IPS-20b (cell line): ENCODE measurements around the gene PRKCE.

Experiments
- H3K27ac ChIP-seq: one replicate; pipeline ENCODE4 v1.5.1; 2013; ENCODE audit warnings: low read length
- H3K27me3 ChIP-seq: 2 replicates; pipeline ENCODE4 v1.6.1; 2013; ENCODE audit warnings: mild to moderate bottlenecking, low read length, inconsistent platforms; ENCODE audit not compliant: insufficient read depth
- H3K36me3 ChIP-seq: 2 replicates; pipeline ENCODE4 v1.6.1; 2013; ENCODE audit warnings: low read depth, mild to moderate bottlenecking, inconsistent platforms, low read length, moderate library complexity; ENCODE audit not compliant: insufficient read depth
- H3K4me1 ChIP-seq: 2 replicates; pipeline ENCODE4 v1.6.1; 2013; ENCODE audit warnings: mild to moderate bottlenecking, control low read depth, inconsistent platforms, low read length, moderate library complexity; ENCODE audit not compliant: insufficient read depth
- H3K4me3 ChIP-seq: 2 replicates; pipeline ENCODE4 v1.5.1; 2013; ENCODE audit warnings: mild to moderate bottlenecking, low read length, inconsistent platforms
- H3K9ac ChIP-seq: 2 replicates; pipeline ENCODE4 v1.6.1; 2013; ENCODE audit warnings: low read depth, mild to moderate bottlenecking, inconsistent platforms, low read length, moderate library complexity
- H3K9me3 ChIP-seq: 2 replicates; pipeline ENCODE4 v1.6.1; 2013; ENCODE audit warnings: mild to moderate bottlenecking, low read depth, low read length, inconsistent platforms; ENCODE audit not compliant: insufficient read depth

The PRKCE gene

DNA sequence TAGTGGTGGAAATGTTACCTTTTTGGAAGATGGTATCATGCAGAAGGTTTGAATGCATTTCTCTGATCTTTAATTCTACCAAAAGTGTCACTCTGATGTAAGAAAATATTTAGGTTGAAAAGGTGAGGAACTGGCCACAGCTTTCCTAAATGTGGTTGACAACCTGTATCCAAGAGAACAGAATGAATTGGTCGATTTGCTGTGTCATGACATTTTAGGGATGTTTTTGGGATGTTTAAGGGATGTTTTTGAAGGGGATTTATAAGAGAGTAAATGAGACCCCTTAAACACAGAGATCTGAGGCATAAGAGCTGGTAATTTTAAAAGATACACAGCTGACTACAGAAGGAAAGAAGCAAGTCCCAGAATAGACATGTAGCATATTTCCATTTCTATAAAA is 375.0 kb downstream of the PRKCE start:
- no peaks in the 10 kb centered on the region for H3K27me3 ChIP-seq
- H3K4me3 ChIP-seq: no peak overlapping the region
- no peaks in the 10 kb centered on the region; the same call in 1 of the 2 replicates for H3K9me3 ChIP-seq
- H3K4me1 ChIP-seq: no peaks in the 10 kb centered on the region
- H3K27ac ChIP-seq: no peak overlapping the region
- H3K36me3 ChIP-seq: no peaks in the 10 kb centered on the region
- no peak overlapping the region for H3K9ac ChIP-seq

DNA sequence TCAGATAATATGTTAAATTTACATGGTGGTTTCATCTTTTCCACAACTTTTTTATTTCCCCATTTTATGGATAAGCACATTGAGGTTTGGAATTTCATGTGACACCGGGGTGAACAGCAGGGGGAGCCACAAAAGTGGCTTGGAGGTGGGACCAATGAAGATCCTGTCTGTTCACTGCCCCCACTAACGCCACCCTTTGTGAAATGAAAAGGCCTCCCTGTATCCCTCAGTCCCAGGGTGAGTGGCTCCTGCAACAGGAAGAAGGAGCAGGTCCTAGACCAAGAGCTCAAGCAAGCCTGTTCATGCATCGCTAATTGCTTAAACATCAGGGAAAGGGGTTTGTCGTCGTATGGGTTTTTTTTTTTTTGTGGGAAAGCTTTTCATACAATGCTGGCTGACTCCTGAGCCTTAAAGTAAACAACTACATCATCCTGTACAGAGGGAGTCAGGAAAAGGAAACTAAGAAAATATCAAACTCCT is 377.9 kb downstream of the PRKCE start:
- no peaks in the 10 kb centered on the region for H3K36me3 ChIP-seq
- H3K27ac ChIP-seq: no peak overlapping the region
- H3K4me3 ChIP-seq: no peak overlapping the region

DNA sequence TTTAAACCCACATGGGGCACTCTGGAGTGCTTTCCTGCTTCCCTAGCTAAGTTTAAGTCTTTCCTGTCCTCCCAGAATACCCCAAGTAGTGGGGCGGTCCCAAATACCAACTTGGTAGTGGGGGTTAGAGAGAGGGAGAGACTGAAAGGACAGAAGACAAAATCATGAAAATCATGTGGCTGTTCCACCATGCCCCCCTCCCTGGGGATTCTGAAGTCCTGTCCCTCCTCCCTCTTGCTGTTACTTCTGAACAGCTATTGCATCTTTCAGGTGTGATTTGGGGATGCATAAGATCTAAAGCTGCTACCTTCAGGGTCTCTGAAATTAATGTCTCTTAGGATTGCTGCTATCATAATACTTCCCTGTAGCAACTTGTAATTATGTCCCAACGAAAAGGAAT is 378.9 kb downstream of the PRKCE start:
- no peaks in the 10 kb centered on the region for H3K4me1 ChIP-seq
- no peaks in the 10 kb centered on the region for H3K27me3 ChIP-seq
- no peak overlapping the region for H3K4me3 ChIP-seq
- H3K9ac ChIP-seq: no peak overlapping the region
- no peak overlapping the region for H3K27ac ChIP-seq
- H3K9me3 ChIP-seq: no peaks in the 10 kb centered on the region
- no peaks in the 10 kb centered on the region for H3K36me3 ChIP-seq

More for the DNA sequence above, 377.9 kb downstream of the PRKCE start:
- Histone ChIP-seq H3K4me1 (no peaks in the 10 kb centered on the region), H3K9ac (no peak overlapping the region), H3K27me3 (no peaks in the 10 kb centered on the region), H3K9me3 (no peaks in the 10 kb centered on the region)

DNA sequence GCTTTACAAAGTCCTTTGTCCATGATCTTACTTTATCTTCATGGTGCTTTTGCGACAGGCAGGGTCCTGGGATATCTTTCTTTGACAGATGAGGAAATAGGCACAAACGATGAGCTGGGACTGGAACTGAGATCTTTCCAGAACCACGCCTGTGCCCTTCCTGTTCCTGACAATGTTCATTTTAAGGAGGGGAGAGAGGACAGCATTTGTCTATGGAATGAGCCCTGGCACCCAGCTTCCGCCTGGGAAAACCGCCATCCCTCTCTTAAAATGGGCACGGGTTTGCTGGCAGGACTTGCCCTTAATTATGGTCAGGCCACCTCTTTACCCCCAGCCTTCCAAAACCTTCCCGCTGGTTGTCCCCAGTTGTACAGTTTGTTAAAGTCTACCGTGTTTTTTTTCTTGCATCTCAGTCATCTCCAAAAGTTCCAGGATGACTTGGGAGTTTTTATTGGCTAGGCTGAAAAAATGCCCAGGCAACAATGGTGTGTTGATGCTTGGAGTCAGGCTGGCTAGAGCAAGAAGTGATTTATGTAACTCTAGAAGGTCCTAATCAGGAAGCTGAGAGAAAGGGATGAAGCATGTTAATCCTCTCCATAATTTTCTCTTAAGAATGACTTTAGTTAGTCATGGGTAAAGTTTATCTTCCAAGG is 380.8 kb downstream of the PRKCE start:
- Histone ChIP-seq H3K9ac (no peak overlapping the region), H3K27ac (no peak overlapping the region), H3K27me3 (no peaks in the 10 kb centered on the region), H3K9me3 (no peaks in the 10 kb centered on the region), H3K4me1 (no peaks in the 10 kb centered on the region), H3K4me3 (no peak overlapping the region), H3K36me3 (no peaks in the 10 kb centered on the region)

DNA sequence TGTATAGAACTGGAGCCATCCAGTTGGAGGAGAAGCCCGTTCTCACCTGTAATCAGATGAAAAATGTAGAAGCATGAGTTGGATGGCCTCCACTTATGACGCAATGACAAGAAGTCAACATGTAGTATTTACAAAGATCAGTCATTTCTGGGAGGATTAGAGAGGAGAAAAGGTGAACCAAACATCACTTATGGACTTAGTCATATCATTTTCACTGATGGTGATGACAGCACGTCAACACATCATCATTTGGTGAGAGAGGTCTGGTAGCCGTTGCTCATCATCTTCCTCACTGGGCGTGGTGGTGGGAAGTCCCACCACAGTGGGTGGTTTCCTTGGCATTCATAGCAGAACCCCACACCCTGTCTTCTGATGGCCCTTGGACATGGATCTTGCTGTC is 381.5 kb downstream of the PRKCE start:
- Histone ChIP-seq H3K36me3 (no peaks in the 10 kb centered on the region), H3K9ac (no peak overlapping the region), H3K4me3 (no peak overlapping the region), H3K27ac (no peak overlapping the region), H3K27me3 (no peaks in the 10 kb centered on the region), H3K4me1 (no peaks in the 10 kb centered on the region), H3K9me3 (no peaks in the 10 kb centered on the region)

DNA sequence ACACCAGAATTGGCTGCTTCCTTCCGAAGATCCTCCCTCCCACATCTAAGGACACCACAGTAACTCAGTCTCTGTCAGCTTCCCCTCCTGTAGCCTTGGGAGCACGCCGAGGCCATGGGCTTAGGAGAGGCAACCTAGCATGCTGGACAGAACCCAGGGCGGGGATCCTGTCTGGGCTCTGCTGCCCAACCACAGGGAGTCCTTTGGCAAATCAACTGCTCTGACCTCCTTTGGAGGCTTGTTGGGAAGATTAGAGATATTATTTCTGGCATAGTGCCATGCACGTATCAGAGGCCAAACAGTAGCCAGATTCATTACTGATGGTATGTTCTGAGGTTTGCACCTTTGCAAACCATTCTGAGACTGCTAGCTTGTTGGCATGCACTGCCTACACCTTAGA is 383.1 kb downstream of the PRKCE start:
- Histone ChIP-seq H3K4me3 (no peak overlapping the region), H3K36me3 (no peaks in the 10 kb centered on the region)

DNA sequence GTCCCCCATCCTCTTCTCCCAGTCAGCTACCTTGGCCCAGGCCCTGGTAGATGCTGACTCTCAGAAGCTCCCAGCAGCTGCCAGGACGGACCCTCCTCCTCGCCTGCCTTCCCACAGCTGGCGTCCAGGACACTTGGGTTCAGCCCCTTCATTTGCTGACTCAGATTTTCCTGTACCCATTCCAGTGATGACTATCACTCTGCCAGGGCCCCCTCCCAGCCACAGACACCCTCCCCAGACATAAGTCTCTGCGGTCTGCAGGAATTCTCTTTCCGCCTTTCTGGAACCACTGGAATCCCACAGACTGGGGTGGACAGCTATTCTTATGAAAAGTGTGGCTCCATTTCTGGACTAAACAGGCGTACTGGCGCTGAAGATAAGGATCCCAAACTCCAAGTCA is 385.5 kb downstream of the PRKCE start:
- Histone ChIP-seq H3K9ac (no peak overlapping the region), H3K36me3 (no peaks in the 10 kb centered on the region), H3K4me3 (no peak overlapping the region), H3K9me3 (no peaks in the 10 kb centered on the region), H3K4me1 (no peaks in the 10 kb centered on the region), H3K27me3 (no peaks in the 10 kb centered on the region), H3K27ac (no peak overlapping the region)

More for the DNA sequence above, 383.1 kb downstream of the PRKCE start:
- no peaks in the 10 kb centered on the region for H3K27me3 ChIP-seq
- H3K9me3 ChIP-seq: no peaks in the 10 kb centered on the region
- no peak overlapping the region for H3K27ac ChIP-seq
- no peaks in the 10 kb centered on the region for H3K4me1 ChIP-seq
- H3K9ac ChIP-seq: no peak overlapping the region

DNA sequence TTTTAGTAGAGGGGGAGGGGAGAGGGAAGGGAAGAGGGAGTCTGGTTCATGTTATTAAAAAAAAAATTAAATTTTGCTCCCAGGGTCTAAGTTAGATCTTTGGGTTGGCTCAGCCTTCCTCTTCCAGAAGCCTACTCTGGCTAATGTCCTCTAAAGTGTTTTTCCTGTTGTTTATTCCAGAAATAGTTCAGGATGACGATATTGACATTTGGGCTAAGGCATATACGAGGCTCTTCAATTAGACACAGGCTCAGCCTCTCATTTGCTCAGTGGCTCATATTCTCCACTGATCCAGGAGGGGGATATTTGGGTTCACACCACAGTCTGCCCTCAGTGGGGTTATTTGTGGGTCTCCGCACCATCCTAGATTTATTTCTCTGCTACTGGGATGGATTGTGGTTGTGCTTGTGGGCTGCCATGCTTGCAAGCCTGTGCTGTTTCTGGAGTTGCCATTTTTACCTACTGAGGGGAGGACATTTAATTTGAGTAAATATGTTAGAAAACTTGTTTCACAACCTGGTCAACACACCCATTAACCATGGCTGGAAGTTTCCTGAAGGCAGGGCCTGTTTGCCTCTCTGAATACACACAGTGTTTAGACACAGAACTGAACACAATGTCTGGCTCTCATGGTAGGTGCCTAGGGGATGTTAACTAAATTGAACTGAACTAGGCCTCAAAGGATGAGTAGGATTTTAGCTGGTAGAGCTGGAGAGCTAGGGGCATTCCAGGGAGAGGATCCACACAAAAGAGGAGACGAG is 388.2 kb downstream of the PRKCE start:
- Histone ChIP-seq H3K36me3 (no peaks in the 10 kb centered on the region), H3K4me3 (no peak overlapping the region), H3K27ac (no peak overlapping the region), H3K27me3 (no peaks in the 10 kb centered on the region), H3K9me3 (no peaks in the 10 kb centered on the region), H3K9ac (no peak overlapping the region), H3K4me1 (no peaks in the 10 kb centered on the region)

DNA sequence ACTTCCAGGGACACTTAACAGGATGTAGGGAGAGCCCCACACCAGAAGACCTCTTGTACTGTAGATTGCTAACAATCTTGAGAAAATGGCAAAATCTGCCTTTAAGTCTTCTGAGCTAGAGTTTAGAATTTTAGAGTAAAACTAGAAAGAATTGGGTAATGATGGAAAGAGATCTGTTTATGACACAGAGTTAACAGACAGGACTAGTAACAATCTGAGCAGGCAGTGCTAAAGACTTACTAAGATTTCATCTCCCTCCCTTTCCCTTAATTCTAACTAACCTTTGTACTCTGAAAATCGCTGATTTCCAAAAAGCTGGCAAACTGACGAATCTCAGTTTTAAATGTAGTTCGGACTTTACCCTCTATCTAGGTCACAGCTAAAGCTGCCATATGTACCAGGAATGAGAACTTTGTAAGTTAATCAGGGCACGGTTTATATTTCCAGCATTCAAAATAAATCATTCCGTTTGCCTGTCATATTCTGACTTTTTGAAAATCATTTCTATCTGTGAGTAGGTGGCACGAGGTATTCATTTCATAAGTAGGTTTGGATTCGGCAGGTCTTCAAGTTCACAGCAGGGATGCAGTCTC is 389.2 kb downstream of the PRKCE start:
- Histone ChIP-seq H3K36me3 (no peaks in the 10 kb centered on the region), H3K4me1 (no peaks in the 10 kb centered on the region)

DNA sequence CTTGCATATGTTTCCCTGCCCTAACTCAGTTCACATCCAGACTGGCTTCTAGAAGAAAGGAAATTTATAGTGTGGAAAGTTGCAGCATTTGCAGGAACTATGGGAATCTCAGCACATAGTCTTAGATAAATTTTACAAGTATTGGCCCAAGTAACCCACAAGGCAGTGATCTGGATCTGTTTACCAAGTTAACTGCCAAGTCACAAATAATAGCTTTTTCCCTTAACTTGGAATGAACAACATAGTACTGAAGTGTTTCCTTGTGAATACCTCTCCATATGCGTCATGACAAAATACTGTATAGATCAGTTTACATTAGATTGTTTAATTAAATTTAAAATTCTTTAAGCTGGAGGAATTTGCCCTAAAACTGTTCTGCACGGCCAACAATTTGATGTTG is 390.0 kb downstream of the PRKCE start:
- Histone ChIP-seq H3K9ac (no peak overlapping the region), H3K9me3 (no peaks in the 10 kb centered on the region), H3K4me1 (no peaks in the 10 kb centered on the region), H3K27ac (no peak overlapping the region), H3K4me3 (no peak overlapping the region), H3K36me3 (no peaks in the 10 kb centered on the region), H3K27me3 (no peaks in the 10 kb centered on the region)

More for the DNA sequence above, 389.2 kb downstream of the PRKCE start:
- no peaks in the 10 kb centered on the region for H3K9me3 ChIP-seq
- no peak overlapping the region for H3K27ac ChIP-seq
- H3K9ac ChIP-seq: no peak overlapping the region
- no peaks in the 10 kb centered on the region for H3K27me3 ChIP-seq
- no peak overlapping the region for H3K4me3 ChIP-seq

DNA sequence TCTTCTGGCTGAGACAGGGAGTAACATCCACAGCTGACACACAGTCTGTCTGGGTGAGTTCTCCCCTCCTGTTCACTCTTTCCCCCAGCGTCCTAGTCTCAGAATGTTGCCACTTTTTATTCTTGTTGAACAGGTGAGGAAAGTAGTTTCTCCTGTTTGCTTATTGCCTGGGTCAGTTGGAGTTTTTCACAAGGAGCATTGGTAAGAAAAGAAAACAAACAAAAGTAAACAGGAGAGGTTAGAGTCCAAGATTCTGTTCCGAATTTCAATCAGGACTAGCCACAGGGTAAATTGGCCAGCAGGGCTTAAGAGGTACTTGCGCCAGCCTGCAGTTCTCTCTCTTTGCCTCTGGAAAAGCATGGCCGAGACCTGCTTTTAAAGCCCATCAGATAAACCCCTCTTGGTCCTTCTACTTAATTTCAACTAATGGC is 390.7 kb downstream of the PRKCE start:
- Histone ChIP-seq H3K27me3 (no peaks in the 10 kb centered on the region), H3K36me3 (no peaks in the 10 kb centered on the region), H3K4me3 (no peak overlapping the region), H3K4me1 (no peaks in the 10 kb centered on the region), H3K9me3 (no peaks in the 10 kb centered on the region), H3K9ac (no peak overlapping the region), H3K27ac (no peak overlapping the region)

DNA sequence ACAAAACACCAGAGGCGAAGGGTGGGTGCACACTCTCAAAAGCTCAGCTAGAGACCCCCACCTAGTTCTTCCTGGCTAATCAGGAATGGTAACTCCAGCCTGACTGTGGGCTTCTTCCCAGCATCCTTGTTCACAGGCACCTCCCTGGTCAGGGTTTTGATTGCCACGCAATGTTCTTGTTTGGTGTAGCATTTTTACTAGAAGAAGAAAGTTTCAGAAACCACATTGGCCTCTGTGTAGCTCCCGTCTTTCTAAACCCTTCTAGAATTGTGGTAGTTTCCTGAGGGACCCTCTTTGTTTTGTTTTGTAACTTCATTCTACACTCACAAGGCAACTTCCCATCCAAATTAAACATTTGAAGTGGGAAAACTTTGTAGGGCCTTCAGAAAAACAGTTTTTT is 391.2 kb downstream of the PRKCE start:
- Histone ChIP-seq H3K27me3 (no peaks in the 10 kb centered on the region), H3K4me1 (no peaks in the 10 kb centered on the region), H3K9me3 (no peaks in the 10 kb centered on the region), H3K36me3 (no peaks in the 10 kb centered on the region), H3K27ac (no peak overlapping the region), H3K9ac (no peak overlapping the region), H3K4me3 (no peak overlapping the region)
